OCI-LY1 (cell line): ENCODE results near the gene LZTS3.

Source experiments
- H2AFZ ChIP-seq: fragments of 200-600 bp; sonication (generic), shearing (Covaris generic); 2 replicates; pipeline ENCODE4 v1.6.0; 2014; ENCODE audit warnings: antibody characterized with exemption, mild to moderate bottlenecking, low read length
- H3F3A ChIP-seq: fragments of 200-600 bp; sonication (generic), shearing (Covaris generic); 2 replicates; pipeline ENCODE4 v1.6.0; 2014; ENCODE audit warnings: mild to moderate bottlenecking, antibody characterized with exemption, low read length, moderate library complexity; ENCODE audit not compliant: insufficient read depth
- H3K27ac ChIP-seq: fragments of 200-600 bp; sonication (generic); 2 replicates; pipeline ENCODE4 v1.5.1; 2014; ENCODE audit warnings: low read length, mixed run types, mild to moderate bottlenecking, low read depth; ENCODE audit not compliant: poor library complexity, severe bottlenecking
- H3K27me3 ChIP-seq: fragments of 200-600 bp; sonication (generic); 2 replicates; pipeline ENCODE4 v1.6.0; 2014; ENCODE audit warnings: antibody characterized with exemption, mild to moderate bottlenecking, low read length, moderate library complexity; ENCODE audit not compliant: insufficient read depth
- H3K36me3 ChIP-seq: fragments of 200-600 bp; sonication (generic); 2 replicates; pipeline ENCODE4 v1.6.1; 2014; ENCODE audit warnings: mild to moderate bottlenecking, antibody characterized with exemption, low read length, moderate library complexity, mixed read lengths; ENCODE audit not compliant: insufficient read depth
- H3K4me1 ChIP-seq: fragments of 200-600 bp; sonication (generic); 2 replicates; pipeline ENCODE4 v1.5.1; 2014; ENCODE audit warnings: mild to moderate bottlenecking, low read length, moderate library complexity; ENCODE audit not compliant: insufficient read depth, severe bottlenecking
- H3K4me2 ChIP-seq: fragments of 200-600 bp; sonication (generic), shearing (Covaris generic); 2 replicates; pipeline ENCODE4 v1.6.1; 2014; ENCODE audit warnings: low read length
- H3K4me3 ChIP-seq: fragments of 200-600 bp; sonication (generic); 2 replicates; pipeline ENCODE4 v1.5.1; 2014; ENCODE audit warnings: low read length, low read depth, mild to moderate bottlenecking, mixed read lengths; ENCODE audit not compliant: poor library complexity, severe bottlenecking
- H3K79me2 ChIP-seq: fragments of 200-600 bp; shearing (Covaris generic); 2 replicates; pipeline ENCODE4 v1.6.1; 2016; ENCODE audit warnings: mixed run types, low read length, mixed read lengths; ENCODE audit not compliant: insufficient read depth
- H3K9ac ChIP-seq: fragments of 200-600 bp; sonication (generic), shearing (Covaris generic); 2 replicates; pipeline ENCODE4 v1.6.1; 2014; ENCODE audit warnings: mild to moderate bottlenecking, low read length, mixed read lengths
- H3K9me2 ChIP-seq: fragments of 200-600 bp; sonication (generic), shearing (Covaris generic); 2 replicates; pipeline ENCODE4 v1.6.1; 2014; ENCODE audit warnings: low read depth, mild to moderate bottlenecking, low read length, mixed read lengths
- H3K9me3 ChIP-seq: fragments of 200-600 bp; shearing (Covaris generic); 2 replicates; pipeline ENCODE4 v1.6.1; 2014; ENCODE audit warnings: low read length, mixed read lengths
- H4K20me1 ChIP-seq: fragments of 200-600 bp; sonication (generic), shearing (Covaris generic); 2 replicates; pipeline ENCODE4 v1.6.0; 2016; ENCODE audit warnings: mild to moderate bottlenecking, low read length; ENCODE audit not compliant: insufficient read depth
- CTCF ChIP-seq: fragments of 200-600 bp; sonication (generic), shearing (Covaris generic); IDR thresholded peaks from 2 replicates; pipeline ENCODE4 v1.5.1; 2017; ENCODE audit warnings: mild to moderate bottlenecking, antibody characterized with exemption, low read length, moderate library complexity, mixed read lengths
- EZH2 ChIP-seq: fragments of 200-600 bp; sonication (generic), shearing (Covaris generic); IDR thresholded peaks from 2 replicates; pipeline ENCODE4 v1.8.0; 2017; ENCODE audit warnings: borderline replicate concordance, mixed run types, mild to moderate bottlenecking, antibody characterized with exemption, low read length, moderate library complexity, mixed read lengths

The LZTS3 gene

GRCh38 chr20:3209257-3209945, 36.1 kb upstream of the LZTS3 start, which contains the start of gene ITPA:
Gene ITPA, plus strand, starts transcription at chr20:3209498. Its CDS starts 54 bp downstream, at chr20:3209552.
- H3K79me2 ChIP-seq: peaks cover 10% of the 10 kb centered on the region; the same call in 1 of the 2 replicates
- peak within 1 kb of the TSS; percentile 63 for H3K27ac ChIP-seq
- no peaks in the 10 kb centered on the region for H3K9me2 ChIP-seq
- peak within 1 kb of the TSS; percentile 87 for H3K9ac ChIP-seq
- TF ChIP-seq CTCF: no peak
- TF ChIP-seq EZH2: no peak
- no peaks in the 10 kb centered on the region for H4K20me1 ChIP-seq
- peaks cover 21% of the 10 kb centered on the region for H3K4me1 ChIP-seq
- peak within 1 kb of the TSS; percentile 97 for H3K4me2 ChIP-seq
- H3K27me3 ChIP-seq: no peaks in the 10 kb centered on the region
- peak within 1 kb of the TSS; percentile 77 for H3K4me3 ChIP-seq
- no peak within 1 kb of the TSS; the same call in 1 of the 2 replicates for H2AFZ ChIP-seq
- H3K36me3 ChIP-seq: peaks cover 18% of the 10 kb centered on the region
- H3F3A ChIP-seq: no peaks in the 10 kb centered on the region
- no peaks in the 10 kb centered on the region for H3K9me3 ChIP-seq

GRCh38 chr20:3208786-3209256, 35.5 kb upstream of the LZTS3 start:
- no peak for TF ChIP-seq CTCF
- no peak for TF ChIP-seq EZH2
- Histone ChIP-seq H3K36me3 (peaks cover 14% of the 10 kb centered on the region), H3K9ac (peak overlapping the region; percentile 87), H3K27ac (peak overlapping the region; percentile 63), H3F3A (no peaks in the 10 kb centered on the region), H3K9me2 (no peaks in the 10 kb centered on the region), H3K4me1 (peaks cover 21% of the 10 kb centered on the region), H3K4me3 (peak overlapping the region; percentile 77), H3K9me3 (no peaks in the 10 kb centered on the region), H4K20me1 (no peaks in the 10 kb centered on the region), H3K4me2 (peak overlapping the region; percentile 97), H3K79me2 (peaks cover 11% of the 10 kb centered on the region; the same call in 1 of the 2 replicates), H3K27me3 (no peaks in the 10 kb centered on the region), H2AFZ (no peak overlapping the region; the same call in 1 of the 2 replicates)

- peak within 1 kb of the TSS; percentile 67 for H3K27ac ChIP-seq
These were observed 30.9 kb upstream of the LZTS3 start, which contains the start of gene DDRGK1 for GRCh38 chr20:3204124-3204794. Gene DDRGK1, minus strand, starts transcription at chr20:3204682. Its CDS starts 55 bp downstream, at chr20:3204627.

More at GRCh38 chr20:3204124-3204794, 30.9 kb upstream of the LZTS3 start, which contains the start of gene DDRGK1:
- Histone ChIP-seq H3K79me2 (peaks cover 7% of the 10 kb centered on the region; the same call in 1 of the 2 replicates), H3K9me3 (no peaks in the 10 kb centered on the region), H4K20me1 (no peaks in the 10 kb centered on the region), H3K4me3 (peak within 1 kb of the TSS; percentile 82), H3K36me3 (peaks cover 25% of the 10 kb centered on the region), H3K27me3 (no peaks in the 10 kb centered on the region), H3K4me2 (peak within 1 kb of the TSS; percentile 87), H3F3A (no peaks in the 10 kb centered on the region), H3K9ac (peak within 1 kb of the TSS; percentile 93), H3K9me2 (no peaks in the 10 kb centered on the region), H3K4me1 (peaks cover 22% of the 10 kb centered on the region), H2AFZ (no peak within 1 kb of the TSS)
- TF ChIP-seq EZH2: no peak
- no peak for TF ChIP-seq CTCF
